CD4-positive, alpha-beta T cell (primary cell): Measurements from ENCODE around the gene DLK1. TPM values are rescaled to one million over a fixed set of nuclear protein-coding genes. Genes with fewer than 3 reads are reported as not detected.

ENCODE experiments used
- ATAC-seq: fragments of 200-7000 bp; cut with Tn5 transposase; one replicate; pipeline ENCODE4 v1.10.0; 2022; ENCODE audit warnings: mild to moderate bottlenecking; ENCODE audit not compliant: poor library complexity
- CTCF ChIA-PET: fragments of 350-600 bp; sonication (Branson Sonifier 250); formaldehyde crosslinking; loops from one replicate; lab custom pipeline; 2021; ENCODE audit warnings: antibody characterized with exemption, inconsistent platforms; lab: Charles Lee
- POLR2A ChIA-PET: fragments of 350-600 bp; sonication (Branson Sonifier 250); formaldehyde crosslinking; loops from one replicate; lab custom pipeline; 2021; ENCODE audit warnings: antibody characterized with exemption, inconsistent platforms; lab: Charles Lee
- DNase-seq, 14 experiments: peaks; one replicate each; pipeline ENCODE4 v3.0.0-alpha.2; 2013 to 2020; ENCODE audit warnings: mixed read lengths in 2 of 14
- H3K27ac ChIP-seq, 2 donors: one replicate each; pipeline versions ENCODE4 v1.5.1 to v1.7.0; 2013; ENCODE audit warnings: low read length in 2 of 2, low read depth in 1 of 2, mild to moderate bottlenecking in 1 of 2
- H3K27me3 ChIP-seq, 2 experiments: 1 replicate in 1 of 2; 2 replicates in 1 of 2; pipeline versions ENCODE4 v1.6.1 to v1.7.0; 2013; ENCODE audit warnings: low read length in 2 of 2, control low read depth in 1 of 2, mild to moderate bottlenecking in 1 of 2, moderate library complexity in 1 of 2; ENCODE audit not compliant: insufficient read depth in 2 of 2, control insufficient read depth in 1 of 2
- H3K36me3 ChIP-seq: one replicate; pipeline ENCODE4 v1.6.1; 2013; ENCODE audit warnings: low read length, control low read depth; ENCODE audit not compliant: insufficient read depth
- H3K4me1 ChIP-seq: one replicate; pipeline ENCODE4 v1.6.1; 2013; ENCODE audit warnings: low read length, control low read depth; ENCODE audit not compliant: insufficient read depth
- H3K4me3 ChIP-seq: one replicate; pipeline ENCODE4 v1.5.1; 2013; ENCODE audit warnings: mild to moderate bottlenecking, low read length, moderate library complexity
- H3K9me3 ChIP-seq, 2 experiments: 1 replicate in 1 of 2; 2 replicates in 1 of 2; pipeline versions ENCODE4 v1.6.1 to v1.7.0; 2013; ENCODE audit warnings: low read length in 2 of 2, mild to moderate bottlenecking in 2 of 2, control low read depth in 1 of 2, moderate library complexity in 1 of 2; ENCODE audit not compliant: control insufficient read depth in 1 of 2, insufficient read depth in 1 of 2
- H3K27ac Mint-ChIP-seq: one replicate; pipeline ENCODE4 v1.8.0; 2020; ENCODE audit warnings: mixed read lengths
- H3K27me3 Mint-ChIP-seq: one replicate; pipeline ENCODE4 v1.8.0; 2021; ENCODE audit warnings: mixed read lengths
- H3K36me3 Mint-ChIP-seq: one replicate; pipeline ENCODE4 v1.8.0; 2021; ENCODE audit warnings: low read depth, mixed read lengths
- H3K4me1 Mint-ChIP-seq: one replicate; pipeline ENCODE4 v1.8.0; 2021; ENCODE audit warnings: low read depth, mixed read lengths
- H3K4me3 Mint-ChIP-seq: one replicate; pipeline ENCODE4 v1.8.0; 2020; ENCODE audit warnings: mild to moderate bottlenecking, mixed read lengths
- H3K9me3 Mint-ChIP-seq: one replicate; pipeline ENCODE4 v1.8.0; 2020; ENCODE audit warnings: mixed read lengths
- intact Hi-C, 2 experiments: fragments of 100-400 bp; cut with DNase I in 1 of 2; cut with micrococcal nuclease in 1 of 2; formaldehyde crosslinking; loops; one replicate each; pipeline versions ENCODE4 v1.15.1 to v1.9.0; 2023 to 2025; cut with DNase I, micrococcal nuclease
- total RNA-seq, 174 experiments: library from RNA in 2 of 174; stranded (reverse) in 2 of 174; gene quantifications; one replicate each; pipeline ENCODE4 v1.2.3 and lab custom pipeline; 2021 to 2026
- TF ChIP-seq, protein P1 (sequence below): fragments of 200-600 bp; IDR thresholded peaks from one replicate; pipeline ENCODE4 v1.8.0; 2022; ENCODE audit warnings: antibody characterized with exemption, mild to moderate bottlenecking

DLK1 gene
- total RNA-seq, 2 experiments from 2014 or later = not detected

DNA sequence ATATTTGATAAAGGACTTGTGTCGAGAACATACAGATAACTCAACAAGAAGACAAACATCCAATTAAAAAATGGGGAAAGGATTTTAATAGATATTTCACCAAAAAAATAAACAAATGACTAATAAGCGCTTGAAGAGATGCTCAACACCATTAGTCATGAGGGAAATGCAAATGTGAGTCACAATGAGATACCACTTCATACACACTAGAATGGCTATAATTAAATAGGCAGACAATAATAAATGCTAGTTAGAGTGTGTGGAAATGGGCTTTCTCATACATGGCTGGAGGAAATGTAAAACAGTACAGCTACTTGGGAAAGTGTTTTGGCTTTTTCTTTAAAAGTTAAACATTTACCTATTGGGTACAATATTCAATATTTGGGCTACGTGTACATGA lies 34.8 kb downstream of the DLK1 start:
- H3K27ac ChIP-seq = no peak overlapping the region
- ChIA-PET CTCF (no interaction called here), POLR2A (no interaction called here)
- TF ChIP-seq, protein P1, sequence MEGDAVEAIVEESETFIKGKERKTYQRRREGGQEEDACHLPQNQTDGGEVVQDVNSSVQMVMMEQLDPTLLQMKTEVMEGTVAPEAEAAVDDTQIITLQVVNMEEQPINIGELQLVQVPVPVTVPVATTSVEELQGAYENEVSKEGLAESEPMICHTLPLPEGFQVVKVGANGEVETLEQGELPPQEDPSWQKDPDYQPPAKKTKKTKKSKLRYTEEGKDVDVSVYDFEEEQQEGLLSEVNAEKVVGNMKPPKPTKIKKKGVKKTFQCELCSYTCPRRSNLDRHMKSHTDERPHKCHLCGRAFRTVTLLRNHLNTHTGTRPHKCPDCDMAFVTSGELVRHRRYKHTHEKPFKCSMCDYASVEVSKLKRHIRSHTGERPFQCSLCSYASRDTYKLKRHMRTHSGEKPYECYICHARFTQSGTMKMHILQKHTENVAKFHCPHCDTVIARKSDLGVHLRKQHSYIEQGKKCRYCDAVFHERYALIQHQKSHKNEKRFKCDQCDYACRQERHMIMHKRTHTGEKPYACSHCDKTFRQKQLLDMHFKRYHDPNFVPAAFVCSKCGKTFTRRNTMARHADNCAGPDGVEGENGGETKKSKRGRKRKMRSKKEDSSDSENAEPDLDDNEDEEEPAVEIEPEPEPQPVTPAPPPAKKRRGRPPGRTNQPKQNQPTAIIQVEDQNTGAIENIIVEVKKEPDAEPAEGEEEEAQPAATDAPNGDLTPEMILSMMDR = no peak
- no peaks in the 10 kb centered on the region for H3K27me3 Mint-ChIP-seq
- no peak for DNase-seq
- peaks cover 0 to 4% of the 10 kb centered on the region in 2 experiments for H3K9me3 ChIP-seq
- no peaks in the 10 kb centered on the region for H3K9me3 Mint-ChIP-seq
- H3K36me3 ChIP-seq = no peaks in the 10 kb centered on the region
- no peaks in the 10 kb centered on the region for H3K36me3 Mint-ChIP-seq
- ATAC-seq = no peak
- no peaks in the 10 kb centered on the region for H3K4me1 Mint-ChIP-seq
- intact Hi-C loops = no loop called here
- no peak overlapping the region for H3K27ac Mint-ChIP-seq
- H3K4me3 Mint-ChIP-seq = no peak overlapping the region
- peaks cover 0 to 2% of the 10 kb centered on the region in 2 experiments for H3K27me3 ChIP-seq
- no peak overlapping the region for H3K4me3 ChIP-seq
- H3K4me1 ChIP-seq = no peaks in the 10 kb centered on the region

DNA sequence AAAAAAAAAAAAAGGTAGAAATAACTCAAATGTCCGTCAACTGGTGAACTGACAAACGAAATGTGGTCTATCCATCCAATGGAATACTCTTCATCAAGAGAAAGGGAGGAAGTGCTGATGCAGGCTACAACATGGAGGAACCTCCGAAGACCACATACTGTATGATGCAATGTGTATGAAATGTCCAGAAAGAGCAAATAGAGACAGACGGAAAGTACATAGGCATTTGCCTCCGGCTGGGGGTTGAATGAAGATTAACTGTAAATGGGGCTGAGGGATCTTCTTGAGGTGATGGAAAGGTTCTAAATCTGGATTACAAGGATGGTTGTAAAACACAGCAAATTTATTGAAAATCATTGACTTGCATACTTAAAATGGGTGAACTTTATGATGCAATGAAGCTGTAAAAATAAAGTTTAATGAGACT lies 35.4 kb downstream of the DLK1 start:
- no peak overlapping the region for H3K27ac Mint-ChIP-seq
- Histone ChIP-seq H3K9me3 (peaks cover 0 to 4% of the 10 kb centered on the region in 2 experiments), H3K27ac (no peak overlapping the region), H3K27me3 (peaks cover 0 to 2% of the 10 kb centered on the region in 2 experiments), H3K36me3 (no peaks in the 10 kb centered on the region), H3K4me1 (no peaks in the 10 kb centered on the region), H3K4me3 (no peak overlapping the region)
- no peaks in the 10 kb centered on the region for H3K9me3 Mint-ChIP-seq
- H3K4me1 Mint-ChIP-seq = no peaks in the 10 kb centered on the region
- POLR2A ChIA-PET = no interaction called here
- no peak overlapping the region for H3K4me3 Mint-ChIP-seq
- CTCF ChIA-PET = no interaction called here
- no peak for ATAC-seq
- intact Hi-C loops = no loop called here
- TF ChIP-seq, protein P1 = no peak
- no peak for DNase-seq
- H3K27me3 Mint-ChIP-seq = no peaks in the 10 kb centered on the region
- no peaks in the 10 kb centered on the region for H3K36me3 Mint-ChIP-seq

DNA sequence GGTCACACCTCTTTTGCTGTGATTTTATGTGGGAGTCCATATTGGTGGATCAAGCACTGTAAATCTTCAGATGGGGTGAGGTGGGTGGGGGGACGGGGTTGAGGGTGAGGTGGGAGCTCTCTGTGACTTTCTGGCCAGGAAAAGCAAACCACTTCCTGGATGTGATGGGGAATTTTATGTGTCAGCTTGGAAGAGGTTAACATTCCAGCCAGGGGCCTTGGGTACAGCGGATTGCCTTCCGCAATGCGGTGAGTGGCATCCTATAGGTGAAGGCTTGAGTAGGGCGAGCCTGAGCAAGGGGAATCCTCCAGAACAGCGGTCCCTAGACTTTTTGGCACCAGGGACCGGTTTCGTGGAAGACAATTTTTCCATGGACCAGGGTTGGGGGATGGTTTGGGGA lies 36.2 kb downstream of the DLK1 start:
- Histone ChIP-seq H3K27me3 (peaks cover 0 to 2% of the 10 kb centered on the region in 2 experiments), H3K36me3 (no peaks in the 10 kb centered on the region), H3K27ac (no peak overlapping the region), H3K9me3 (peaks cover 0 to 4% of the 10 kb centered on the region in 2 experiments), H3K4me1 (no peaks in the 10 kb centered on the region), H3K4me3 (no peak overlapping the region)
- DNase-seq (no peak), ATAC-seq (no peak)
- intact Hi-C loops = no loop called here
- Mint-ChIP-seq H3K27me3 (no peaks in the 10 kb centered on the region), H3K4me1 (no peaks in the 10 kb centered on the region), H3K9me3 (no peaks in the 10 kb centered on the region), H3K27ac (no peak overlapping the region), H3K36me3 (no peaks in the 10 kb centered on the region), H3K4me3 (no peak overlapping the region)
- TF ChIP-seq, protein P1 = no peak
- CTCF ChIA-PET = no interaction called here
- POLR2A ChIA-PET = no interaction called here
